ENCODE results near the gene CA11.

DNA sequence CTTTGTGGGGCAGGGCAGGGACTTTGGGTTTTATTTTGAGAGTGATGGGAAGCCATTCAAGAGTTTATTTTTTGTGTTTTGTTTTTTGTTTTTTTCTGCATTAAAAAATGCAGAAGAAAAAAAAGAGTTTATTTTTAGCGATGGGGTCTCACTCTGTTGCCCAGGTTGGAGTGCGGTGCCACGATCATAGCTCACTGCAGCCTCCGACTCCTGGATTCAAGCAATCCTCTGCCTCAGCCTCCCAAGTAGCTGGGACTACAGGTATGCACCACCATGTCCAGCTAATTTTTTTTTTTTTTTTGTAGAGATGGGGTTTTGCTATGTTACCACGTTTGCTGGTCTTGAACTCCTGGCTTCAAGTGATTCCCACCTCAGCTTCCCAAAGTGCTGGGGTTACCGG, 12.5 kb upstream of the CA11 start:
- TF ChIP-seq POLR2A (IDR thresholded peaks at IDR 0.05; ENCODE audit: low read depth, low read length) (no peak), TAF1 (IDR thresholded peaks at IDR 0.05; ENCODE audit: low read depth, low read length) (no peak), POLR2AphosphoS5 (IDR thresholded peaks at IDR 0.05; ENCODE audit: low read depth, low read length) (no peak)

Measured in GM12891 (cell line).